Activated T-cell treated with anti-CD3 and anti-CD28 coated beads, Interleukin-2, amount 50 U/mL, for 72 hours (primary cell): ENCODE results near the gene AKAP5. TPM values are rescaled to one million over a fixed set of nuclear protein-coding genes. Genes with fewer than 3 reads are reported as not detected.
A peak's percentile ranks its signal among the peaks of the same experiment; 100 is the strongest.

Experiments used
- ATAC-seq, 2 donors: fragments of 150-1000 bp; cut with Tn5 transposase; replicated peaks in 1 of 2; 2 replicates each; pipeline ENCODE4 v1.10.0; 2021; ENCODE audit warnings: moderate library complexity in 2 of 2, mild to moderate bottlenecking in 1 of 2
- DNase-seq, 2 donors: peaks; one replicate each; pipeline ENCODE4 v3.0.0; 2021 to 2022; ENCODE audit warnings: mixed read lengths in 1 of 2
- H3K27ac Mint-ChIP-seq: one replicate; pipeline ENCODE4 v1.8.0; 2022; ENCODE audit warnings: mild to moderate bottlenecking, moderate library complexity, mixed read lengths
- H3K27me3 Mint-ChIP-seq: one replicate; pipeline ENCODE4 v1.8.0; 2022; ENCODE audit warnings: low read depth, mixed read lengths
- H3K36me3 Mint-ChIP-seq, 2 donors: one replicate each; pipeline ENCODE4 v1.8.0; 2022; ENCODE audit warnings: mixed read lengths in 2 of 2, mild to moderate bottlenecking in 1 of 2; ENCODE audit not compliant: insufficient read depth in 2 of 2
- H3K4me1 Mint-ChIP-seq: one replicate; pipeline ENCODE4 v1.8.0; 2022; ENCODE audit warnings: low read depth, mixed read lengths
- H3K4me3 Mint-ChIP-seq, 2 donors: one replicate each; pipeline ENCODE4 v1.8.0; 2022; ENCODE audit warnings: mild to moderate bottlenecking in 2 of 2, mixed read lengths in 2 of 2, moderate library complexity in 2 of 2
- H3K9me3 Mint-ChIP-seq, 2 donors: one replicate each; pipeline ENCODE4 v1.8.0; 2022; ENCODE audit warnings: mixed read lengths in 2 of 2
- total RNA-seq, 2 donors: library from RNA; stranded (reverse); gene quantifications; one replicate each; pipeline ENCODE4 v1.2.3, GENCODE V29; 2022

Gene AKAP5
- total RNA-seq, 2 donors from 2014 or later: 1.2 to 1.9 TPM

DNA sequence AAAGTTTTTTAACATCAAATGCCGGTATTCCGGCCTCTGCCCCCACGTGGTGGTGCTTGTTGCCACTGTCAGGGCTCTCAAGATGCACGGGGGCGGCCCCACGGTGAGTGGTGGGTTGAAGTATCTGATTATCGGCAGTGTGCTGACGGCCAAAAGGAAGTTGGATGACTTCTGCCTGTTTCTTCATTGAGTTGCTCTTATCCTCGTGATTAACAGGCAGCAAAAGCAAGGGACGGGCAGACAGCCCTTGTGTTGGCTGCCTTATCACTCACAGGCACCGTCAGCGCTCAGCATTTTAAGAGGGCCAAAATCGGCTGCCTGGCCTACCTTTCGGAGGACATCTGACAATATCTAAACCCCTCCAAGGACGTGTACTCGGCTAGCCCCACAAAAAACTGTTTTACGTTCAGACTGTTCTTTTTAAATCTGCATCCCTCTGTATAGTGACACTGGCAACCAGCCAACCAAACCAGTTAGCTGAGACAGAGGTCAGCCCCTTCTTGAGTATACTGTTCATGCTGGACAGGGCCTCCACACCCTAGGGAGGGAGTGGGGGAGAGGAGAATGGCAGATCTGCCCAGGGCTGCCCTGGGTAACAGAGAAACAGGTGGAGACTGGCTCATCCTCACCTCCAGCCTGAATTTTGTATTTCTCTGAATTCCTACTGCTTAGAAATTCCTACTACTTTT, 22.9 kb upstream of the AKAP5 start:
- Mint-ChIP-seq H3K4me3 (no peak overlapping the region), H3K36me3 (peaks cover 12 to 49% of the 10 kb centered on the region in 2 donors), H3K4me1 (peaks cover 39% of the 10 kb centered on the region), H3K27ac (no peak overlapping the region), H3K9me3 (no peaks in the 10 kb centered on the region), H3K27me3 (no peaks in the 10 kb centered on the region)
- DNase-seq (no peak), ATAC-seq (no peak)

DNA sequence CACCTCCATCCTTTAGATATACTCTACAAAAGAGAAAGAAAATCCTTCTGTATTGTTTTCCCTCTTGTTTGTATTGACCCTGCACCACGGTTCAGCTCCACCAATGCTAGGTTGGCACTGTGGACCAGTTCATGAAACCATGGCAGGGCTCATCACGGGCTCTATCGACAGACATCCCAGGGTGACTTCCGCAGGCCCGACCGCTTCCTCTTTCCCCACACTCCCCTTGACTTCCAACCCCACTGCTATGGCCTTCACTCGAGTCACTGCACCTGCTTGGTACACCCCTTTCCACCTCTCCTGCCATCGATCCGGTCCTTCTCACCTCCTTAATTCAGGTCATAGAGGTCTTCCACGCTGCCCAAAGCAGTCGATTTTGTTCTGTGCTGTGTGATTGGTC, 21.2 kb upstream of the AKAP5 start:
- Mint-ChIP-seq H3K36me3 (peaks cover 12 to 43% of the 10 kb centered on the region in 2 donors), H3K9me3 (no peaks in the 10 kb centered on the region), H3K4me3 (no peak overlapping the region), H3K27ac (peak overlapping the region; percentile 99), H3K27me3 (no peaks in the 10 kb centered on the region), H3K4me1 (peaks cover 41% of the 10 kb centered on the region)
- no peak for DNase-seq
- no peak for ATAC-seq

DNA sequence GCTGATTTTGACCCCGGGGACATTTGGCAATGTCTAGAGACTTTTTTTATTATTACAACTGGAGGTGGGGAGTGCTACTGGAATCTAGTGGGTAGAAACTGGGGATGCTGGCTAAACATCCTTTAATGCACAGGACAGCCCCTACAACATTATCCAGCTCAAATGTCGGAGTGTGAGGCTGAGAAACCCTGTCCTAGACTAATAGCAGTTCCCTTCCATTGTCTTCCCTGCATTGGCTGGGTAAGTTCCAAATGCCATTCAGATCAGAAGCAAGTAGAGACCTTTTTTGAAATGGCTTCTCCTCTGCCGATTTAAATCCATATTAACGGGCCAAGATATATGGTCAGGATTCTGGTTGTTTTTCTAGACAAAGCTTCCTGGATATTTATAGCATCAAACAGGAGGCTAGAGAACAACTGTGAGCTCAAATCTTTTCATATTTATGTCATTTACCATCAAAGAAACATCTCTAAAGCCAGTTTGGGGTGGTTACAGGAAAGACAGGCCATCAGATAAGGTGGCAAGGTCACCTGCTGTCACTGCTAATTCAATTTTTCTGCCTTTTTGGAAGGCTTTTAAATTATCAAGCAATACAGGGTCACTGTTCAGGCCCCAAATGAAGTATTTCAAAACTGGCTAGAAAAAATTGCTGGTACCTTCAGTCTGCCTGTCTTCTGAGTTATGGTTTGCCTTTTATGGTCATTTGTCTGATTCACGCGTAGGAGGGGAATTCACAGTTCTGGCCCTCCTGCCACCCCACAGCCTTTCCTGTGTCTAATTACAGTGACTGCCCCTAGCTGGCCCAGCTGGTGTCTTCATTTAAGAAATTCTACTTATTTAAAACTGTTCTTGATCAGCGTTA, 20.1 kb upstream of the AKAP5 start:
- Mint-ChIP-seq H3K27me3 (no peaks in the 10 kb centered on the region), H3K9me3 (no peaks in the 10 kb centered on the region), H3K4me1 (peaks cover 50% of the 10 kb centered on the region), H3K27ac (peak overlapping the region; percentile 99), H3K4me3 (peak overlapping the region; percentile 56 to 60), H3K36me3 (peaks cover 12 to 44% of the 10 kb centered on the region in 2 donors)
- ATAC-seq (peak; percentile 94 to 96), DNase-seq (peak; percentile 60 to 68)

DNA sequence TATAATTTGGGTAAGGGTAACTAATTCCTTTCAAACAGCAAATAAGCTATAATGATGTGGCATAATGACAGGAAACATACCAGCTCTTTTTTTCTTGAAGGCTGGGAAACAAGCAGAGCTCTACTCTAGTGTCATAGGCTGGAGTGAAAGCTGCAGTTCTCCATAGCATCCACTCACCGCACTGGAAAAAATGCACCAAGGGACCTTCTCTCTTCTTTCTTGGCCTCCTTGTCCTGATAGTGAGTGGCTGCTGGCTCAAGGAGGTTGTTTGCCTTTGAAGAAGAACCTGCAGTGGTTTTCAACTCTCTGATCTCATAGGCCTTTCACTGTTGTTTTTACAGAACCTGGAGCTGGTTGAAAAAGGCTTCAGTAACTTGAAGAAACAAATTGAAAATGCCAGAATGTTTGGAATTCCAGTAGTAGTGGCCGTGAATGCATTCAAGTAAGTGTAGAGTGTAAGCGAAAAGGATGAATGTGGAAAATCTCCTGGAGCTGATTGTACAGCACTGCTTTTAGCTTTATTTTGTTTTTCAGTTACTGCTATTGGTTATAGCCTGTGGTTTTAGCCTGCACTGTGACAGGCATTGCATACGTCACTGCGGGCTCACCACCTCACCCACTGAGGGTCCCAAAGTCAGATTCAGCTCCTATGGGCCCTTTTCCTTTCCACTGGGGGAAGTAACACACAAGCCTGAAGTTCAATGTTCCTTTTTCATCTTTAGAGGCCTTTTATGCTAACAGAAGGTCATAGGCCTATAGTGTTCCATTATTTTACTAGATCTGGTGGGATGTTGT, 17.2 kb upstream of the AKAP5 start:
- H3K4me1 Mint-ChIP-seq: peaks cover 55% of the 10 kb centered on the region
- ATAC-seq: peak in 1 of 2 donors; percentile 39
- no peaks in the 10 kb centered on the region for H3K9me3 Mint-ChIP-seq
- peaks cover 8 to 29% of the 10 kb centered on the region in 2 donors for H3K36me3 Mint-ChIP-seq
- no peaks in the 10 kb centered on the region for H3K27me3 Mint-ChIP-seq
- peak overlapping the region; percentile 73 for H3K27ac Mint-ChIP-seq
- DNase-seq: no peak
- peak overlapping the region in 1 of 2 donors; percentile 49 for H3K4me3 Mint-ChIP-seq

DNA sequence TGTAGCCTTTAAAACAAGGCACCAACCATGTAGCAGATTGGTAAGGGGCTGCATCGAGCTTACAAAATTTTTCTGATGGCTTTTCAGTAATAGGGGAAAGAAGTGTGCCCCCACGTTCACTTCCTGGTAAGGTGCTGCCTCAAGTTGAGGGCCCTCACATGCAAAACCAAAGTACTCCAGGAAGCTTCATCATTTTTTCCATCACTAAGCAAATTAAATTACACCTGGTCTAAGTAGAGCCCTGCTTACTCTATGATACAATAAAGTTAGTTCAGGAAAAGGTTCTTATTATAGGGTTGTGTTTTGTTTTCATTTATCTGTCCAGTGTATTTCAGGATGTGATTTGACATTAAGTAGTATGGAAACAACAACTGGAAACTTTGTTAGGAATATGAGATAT, 15.0 kb upstream of the AKAP5 start:
- ATAC-seq: peak; percentile 39 to 43
- Mint-ChIP-seq H3K9me3 (no peaks in the 10 kb centered on the region), H3K4me3 (peak overlapping the region in 1 of 2 donors; percentile 31), H3K36me3 (peaks cover 3 to 20% of the 10 kb centered on the region in 2 donors), H3K4me1 (peaks cover 36% of the 10 kb centered on the region), H3K27me3 (no peaks in the 10 kb centered on the region), H3K27ac (peak overlapping the region; percentile 89)
- DNase-seq: no peak

DNA sequence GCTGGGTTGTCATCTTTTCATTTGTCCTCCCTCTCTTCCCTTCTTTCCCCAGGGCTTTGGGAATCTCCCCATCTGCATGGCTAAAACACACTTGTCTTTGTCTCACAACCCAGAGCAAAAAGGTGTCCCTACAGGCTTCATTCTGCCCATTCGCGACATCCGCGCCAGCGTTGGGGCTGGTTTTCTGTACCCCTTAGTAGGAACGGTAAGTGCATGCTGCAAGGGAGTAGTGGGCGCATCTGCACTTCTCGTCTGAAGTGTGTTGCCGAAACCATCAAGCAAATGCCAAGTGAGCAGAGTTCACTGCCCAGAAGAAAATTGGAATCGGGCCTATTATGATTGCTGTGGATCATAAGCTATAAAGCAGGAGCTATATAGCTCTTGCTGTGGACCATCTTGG, 10.6 kb upstream of the AKAP5 start:
- Mint-ChIP-seq H3K27ac (no peak overlapping the region), H3K4me3 (no peak overlapping the region), H3K4me1 (peaks cover 15% of the 10 kb centered on the region)

DNA sequence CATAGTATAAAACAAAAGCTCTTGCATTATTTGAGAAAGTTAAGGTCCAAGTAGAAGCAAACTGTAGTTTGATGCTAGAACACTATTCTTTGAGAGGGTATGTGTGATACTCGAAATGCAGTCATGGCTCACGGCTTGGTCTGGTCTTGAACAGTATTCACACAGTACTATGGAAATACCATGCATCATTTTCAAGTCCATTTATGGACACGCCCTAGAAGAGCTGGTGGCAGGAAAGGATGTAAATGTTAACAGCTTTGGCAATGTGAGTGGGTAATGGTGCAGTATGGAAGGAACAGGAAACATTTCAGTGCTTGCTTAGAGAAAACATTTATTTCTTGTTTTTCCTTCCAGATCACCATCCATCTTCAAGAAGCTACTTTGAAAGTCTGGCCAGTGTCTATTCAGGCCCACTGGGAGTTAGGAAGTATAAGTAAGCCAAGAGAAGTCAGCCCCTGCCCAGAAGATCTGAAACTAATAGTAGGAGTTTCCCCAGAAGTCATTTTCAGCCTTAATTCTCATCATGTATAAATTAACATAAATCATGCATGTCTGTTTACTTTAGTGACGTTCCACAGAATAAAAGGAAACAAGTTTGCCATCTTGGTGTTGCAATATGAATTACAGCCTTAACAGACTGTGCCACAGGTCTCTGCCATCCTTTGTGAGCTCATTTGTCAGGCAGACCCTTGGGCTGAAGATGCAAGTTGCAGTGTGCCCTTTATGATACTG, 5.7 kb upstream of the AKAP5 start:
- Mint-ChIP-seq H3K9me3 (no peaks in the 10 kb centered on the region), H3K27me3 (no peaks in the 10 kb centered on the region), H3K36me3 (peaks cover 5 to 22% of the 10 kb centered on the region in 2 donors), H3K4me3 (no peak overlapping the region), H3K27ac (peak overlapping the region; percentile 7), H3K4me1 (peaks cover 14% of the 10 kb centered on the region)
- DNase-seq: no peak
- no peak for ATAC-seq

More for the DNA sequence above, 10.6 kb upstream of the AKAP5 start:
- no peak for ATAC-seq
- DNase-seq: no peak
- no peaks in the 10 kb centered on the region for H3K27me3 Mint-ChIP-seq
- H3K36me3 Mint-ChIP-seq: peaks cover 3 to 26% of the 10 kb centered on the region in 2 donors
- H3K9me3 Mint-ChIP-seq: no peaks in the 10 kb centered on the region

DNA sequence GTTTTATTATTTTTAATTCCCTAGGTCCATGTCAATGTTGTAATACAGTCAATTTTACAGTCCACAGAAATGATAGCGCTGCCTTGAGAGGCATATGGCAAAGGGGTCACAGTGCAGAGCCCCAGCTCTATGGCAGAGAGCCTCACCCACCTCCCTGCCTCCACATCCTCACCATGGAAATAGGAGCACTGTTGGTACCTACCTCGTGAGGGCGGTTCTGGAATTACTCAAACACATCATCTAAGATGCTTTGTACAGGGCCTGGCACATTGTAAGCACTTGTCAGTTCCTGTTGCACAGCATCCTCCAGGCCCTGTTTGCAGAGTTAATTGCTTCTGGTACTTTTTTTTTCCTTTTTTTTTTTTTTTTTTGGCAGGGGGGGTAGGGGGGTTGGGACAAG, 4.1 kb upstream of the AKAP5 start:
- Mint-ChIP-seq H3K9me3 (no peaks in the 10 kb centered on the region), H3K4me3 (no peak overlapping the region), H3K4me1 (peaks cover 24% of the 10 kb centered on the region), H3K27ac (peak overlapping the region; percentile 64), H3K36me3 (peaks cover 5 to 22% of the 10 kb centered on the region in 2 donors), H3K27me3 (no peaks in the 10 kb centered on the region)
- no peak for ATAC-seq
- DNase-seq: no peak

DNA sequence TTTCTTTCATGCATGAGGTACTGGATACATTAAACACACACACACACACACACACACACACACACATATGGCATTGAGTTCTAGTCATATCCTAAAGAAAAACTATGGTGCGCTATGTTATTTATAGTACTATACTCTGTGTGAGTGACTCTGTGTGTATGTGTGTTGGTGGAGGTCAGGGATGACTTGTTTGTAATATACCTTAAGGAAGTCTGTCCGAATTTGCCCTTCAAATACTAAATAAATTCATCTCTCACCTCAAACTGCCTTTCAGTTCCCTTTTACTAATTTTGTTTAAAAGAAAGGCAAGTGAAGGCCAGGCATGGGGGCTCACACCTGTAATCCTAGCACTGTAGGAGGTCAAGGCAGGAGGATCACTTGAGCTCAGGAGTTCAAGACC, 2.1 kb upstream of the AKAP5 start:
- DNase-seq (no peak), ATAC-seq (no peak)
- Mint-ChIP-seq H3K27me3 (no peaks in the 10 kb centered on the region), H3K4me3 (no peak overlapping the region), H3K4me1 (peaks cover 34% of the 10 kb centered on the region), H3K36me3 (peaks cover 5 to 14% of the 10 kb centered on the region in 2 donors), H3K27ac (no peak overlapping the region), H3K9me3 (no peaks in the 10 kb centered on the region)

DNA sequence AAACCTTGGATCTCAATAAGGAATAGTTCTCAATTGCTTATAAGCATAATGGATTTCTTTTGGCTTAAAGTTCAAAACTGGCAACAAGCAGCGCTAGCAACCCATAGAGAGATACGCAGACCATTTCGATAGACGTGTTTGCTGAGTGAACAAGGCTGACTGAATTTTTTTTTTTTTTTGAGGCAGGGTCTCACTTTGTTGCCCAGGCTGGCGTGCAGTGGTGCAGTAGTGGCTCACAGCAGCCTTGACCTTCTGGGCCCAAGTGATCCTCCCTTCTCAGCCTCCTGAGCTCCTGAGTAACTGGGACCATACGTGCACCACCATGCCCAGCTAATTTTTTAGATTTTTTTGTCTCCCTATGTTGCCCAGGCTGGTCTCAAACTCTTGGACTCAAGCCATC, 1.4 kb upstream of the AKAP5 start:
- Mint-ChIP-seq H3K9me3 (no peaks in the 10 kb centered on the region), H3K4me3 (peak overlapping the region in 1 of 2 donors; percentile 97), H3K4me1 (peaks cover 41% of the 10 kb centered on the region), H3K27ac (no peak overlapping the region), H3K27me3 (no peaks in the 10 kb centered on the region), H3K36me3 (peaks cover 5 to 12% of the 10 kb centered on the region in 2 donors)
- no peak for ATAC-seq
- DNase-seq: no peak

DNA sequence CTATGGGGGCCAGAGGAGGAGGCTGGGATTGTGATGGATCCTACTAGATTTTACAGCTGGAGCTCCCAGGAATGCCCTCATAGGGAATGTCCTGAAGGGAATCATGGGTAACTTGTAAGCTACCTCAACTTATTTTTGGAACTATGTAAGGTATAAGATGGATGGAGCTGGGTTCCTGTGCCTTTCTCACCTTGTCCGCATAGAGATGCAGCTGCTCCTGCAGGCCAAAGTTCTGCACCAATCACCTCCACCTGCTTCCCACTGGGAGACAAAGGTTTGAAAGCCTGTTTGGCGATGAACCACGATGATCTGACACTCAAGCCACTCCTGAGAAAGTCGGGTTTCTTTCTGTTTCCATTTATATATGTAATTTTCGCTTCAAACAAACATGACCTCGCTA, 648 bp upstream of the AKAP5 start:
- Mint-ChIP-seq H3K27ac (peak overlapping the region; percentile 84), H3K36me3 (peaks cover 2 to 4% of the 10 kb centered on the region in 2 donors), H3K4me1 (peaks cover 43% of the 10 kb centered on the region), H3K27me3 (no peaks in the 10 kb centered on the region), H3K4me3 (peak overlapping the region; percentile 87 to 97), H3K9me3 (no peaks in the 10 kb centered on the region)
- DNase-seq (no peak), ATAC-seq (no peak)

DNA sequence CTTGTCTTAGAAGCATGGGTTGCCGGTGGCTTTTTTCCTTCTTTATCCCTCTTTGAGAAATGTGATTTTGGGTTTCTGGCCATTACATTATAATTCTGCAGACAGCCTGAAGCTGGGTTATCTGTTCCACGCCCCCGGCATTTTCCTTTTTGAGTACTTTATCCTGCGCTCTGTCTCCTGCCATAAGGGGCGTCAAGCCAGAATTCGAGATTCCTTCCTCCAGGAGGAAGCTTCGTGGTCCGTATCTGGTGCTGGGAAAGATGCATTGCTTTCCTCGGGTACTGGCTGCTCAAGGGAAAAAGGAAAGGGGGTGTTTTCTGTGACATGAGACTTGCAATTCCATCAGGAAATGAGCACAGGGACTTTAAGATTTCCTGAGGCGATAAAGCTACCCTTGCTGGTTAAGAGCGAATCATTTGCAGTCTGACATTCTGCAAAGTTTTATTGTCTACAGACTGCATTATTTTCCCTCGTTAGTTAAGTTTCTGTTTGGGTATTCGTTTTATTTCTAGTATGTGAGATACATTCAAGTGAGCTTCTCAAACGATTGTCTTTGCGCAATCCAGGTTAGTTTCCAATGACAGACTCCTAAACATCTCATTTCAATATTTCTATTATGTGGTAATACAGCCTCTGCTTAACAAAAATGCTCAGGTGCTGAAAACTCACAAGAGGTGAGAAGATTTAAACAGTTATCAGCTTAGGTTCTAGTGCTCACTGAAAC, 694 bp downstream of the AKAP5 start:
- Mint-ChIP-seq H3K4me3 (peak overlapping the region; percentile 90 to 91), H3K27me3 (no peaks in the 10 kb centered on the region), H3K36me3 (peaks cover under 1 to 3% of the 10 kb centered on the region in 2 donors), H3K9me3 (no peaks in the 10 kb centered on the region), H3K4me1 (peaks cover 43% of the 10 kb centered on the region), H3K27ac (peak overlapping the region; percentile 53)
- ATAC-seq (no peak), DNase-seq (no peak)
